Hepatocyte (in vitro differentiated cells): ENCODE measurements around the gene TRPM1.

Source experiments
- EZH2 ChIP-seq: fragments of 200-600 bp; sonication (generic); IDR thresholded peaks from 2 replicates; pipeline ENCODE4 v1.6.1; 2016; ENCODE audit warnings: antibody characterized with exemption, mild to moderate bottlenecking, borderline replicate concordance
- EZH2phosphoT487 ChIP-seq: fragments of 200-600 bp; sonication (generic); IDR thresholded peaks from one replicate; pipeline ENCODE4 v1.6.1; 2018; ENCODE audit warnings: antibody characterized with exemption, mild to moderate bottlenecking, low read depth, moderate library complexity; ENCODE audit not compliant: unreplicated experiment, severe bottlenecking
- TF ChIP-seq, protein P1 (sequence below): fragments of 200-600 bp; sonication (generic); IDR thresholded peaks from 2 replicates; pipeline ENCODE4 v1.5.1; 2016; ENCODE audit warnings: antibody characterized with exemption, mild to moderate bottlenecking; ENCODE audit not compliant: poor library complexity

DNA sequence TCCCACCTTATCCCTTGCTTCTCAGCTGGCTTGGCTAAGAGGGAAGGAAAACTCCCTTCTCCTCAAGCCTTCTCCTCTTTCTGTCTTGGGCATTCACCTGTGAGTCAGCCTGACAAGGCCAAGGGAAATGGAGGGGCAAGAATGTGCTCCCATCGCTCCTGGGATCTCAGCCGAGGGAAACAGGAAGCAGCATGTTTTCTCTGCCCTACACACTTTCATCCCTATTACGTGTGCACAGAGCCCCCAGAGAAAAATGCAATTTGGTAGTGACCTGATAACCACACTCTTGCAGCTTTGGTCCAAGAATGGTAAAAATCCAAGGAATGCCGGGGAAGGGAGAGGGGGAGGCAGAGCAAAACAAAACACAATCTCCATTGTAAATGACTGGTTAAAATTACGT, 77.2 kb downstream of the TRPM1 start:
- TF ChIP-seq, protein P1, sequence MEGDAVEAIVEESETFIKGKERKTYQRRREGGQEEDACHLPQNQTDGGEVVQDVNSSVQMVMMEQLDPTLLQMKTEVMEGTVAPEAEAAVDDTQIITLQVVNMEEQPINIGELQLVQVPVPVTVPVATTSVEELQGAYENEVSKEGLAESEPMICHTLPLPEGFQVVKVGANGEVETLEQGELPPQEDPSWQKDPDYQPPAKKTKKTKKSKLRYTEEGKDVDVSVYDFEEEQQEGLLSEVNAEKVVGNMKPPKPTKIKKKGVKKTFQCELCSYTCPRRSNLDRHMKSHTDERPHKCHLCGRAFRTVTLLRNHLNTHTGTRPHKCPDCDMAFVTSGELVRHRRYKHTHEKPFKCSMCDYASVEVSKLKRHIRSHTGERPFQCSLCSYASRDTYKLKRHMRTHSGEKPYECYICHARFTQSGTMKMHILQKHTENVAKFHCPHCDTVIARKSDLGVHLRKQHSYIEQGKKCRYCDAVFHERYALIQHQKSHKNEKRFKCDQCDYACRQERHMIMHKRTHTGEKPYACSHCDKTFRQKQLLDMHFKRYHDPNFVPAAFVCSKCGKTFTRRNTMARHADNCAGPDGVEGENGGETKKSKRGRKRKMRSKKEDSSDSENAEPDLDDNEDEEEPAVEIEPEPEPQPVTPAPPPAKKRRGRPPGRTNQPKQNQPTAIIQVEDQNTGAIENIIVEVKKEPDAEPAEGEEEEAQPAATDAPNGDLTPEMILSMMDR, result no peak
- TF ChIP-seq EZH2 (no peak), EZH2phosphoT487 (no peak)
